ENCODE data around the gene C19orf33.

The C19orf33 gene

DNA sequence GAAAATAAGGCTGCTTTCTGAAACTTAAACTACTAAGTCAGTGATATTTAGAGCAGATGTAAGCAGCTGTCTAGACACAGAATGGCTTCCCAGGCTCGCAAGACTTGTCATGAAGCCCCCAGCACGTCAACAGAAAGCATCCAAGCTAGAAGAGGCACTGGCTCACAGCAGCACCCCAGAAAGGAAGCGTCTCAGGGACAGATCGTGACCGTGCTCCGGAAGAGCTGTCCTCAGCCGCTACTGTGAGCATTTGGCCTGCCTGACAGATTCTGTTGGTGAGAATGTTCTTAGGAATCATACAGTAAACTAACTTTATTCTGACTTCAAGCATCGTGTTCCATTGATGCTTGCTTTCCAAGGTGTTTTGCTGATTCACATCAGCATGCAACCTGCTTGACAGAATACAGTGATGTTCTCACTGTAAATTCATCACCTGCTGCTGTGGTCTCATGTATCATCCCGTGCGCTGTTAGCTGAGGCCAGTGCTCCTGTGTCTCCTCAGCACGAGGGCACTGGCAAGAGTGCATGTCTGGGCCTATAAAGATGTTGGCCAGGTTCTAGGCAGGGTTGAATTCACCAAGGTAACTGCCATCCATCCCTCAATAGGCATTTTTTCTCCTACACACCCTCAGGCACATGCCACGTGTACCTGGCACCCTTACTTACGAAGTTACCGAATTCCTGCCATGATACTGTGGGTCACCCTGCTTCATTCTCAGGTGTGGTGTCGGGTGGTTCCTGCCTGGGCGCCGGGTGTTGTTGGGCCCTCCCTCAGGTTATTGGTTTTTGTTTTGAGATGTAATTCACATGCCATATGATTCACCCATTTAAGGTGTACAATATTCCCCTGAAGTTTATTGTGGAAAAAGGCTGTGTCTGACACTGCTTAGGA is 23.8 kb upstream of the C19orf33 start:
- DNase-seq = no peak

DNA sequence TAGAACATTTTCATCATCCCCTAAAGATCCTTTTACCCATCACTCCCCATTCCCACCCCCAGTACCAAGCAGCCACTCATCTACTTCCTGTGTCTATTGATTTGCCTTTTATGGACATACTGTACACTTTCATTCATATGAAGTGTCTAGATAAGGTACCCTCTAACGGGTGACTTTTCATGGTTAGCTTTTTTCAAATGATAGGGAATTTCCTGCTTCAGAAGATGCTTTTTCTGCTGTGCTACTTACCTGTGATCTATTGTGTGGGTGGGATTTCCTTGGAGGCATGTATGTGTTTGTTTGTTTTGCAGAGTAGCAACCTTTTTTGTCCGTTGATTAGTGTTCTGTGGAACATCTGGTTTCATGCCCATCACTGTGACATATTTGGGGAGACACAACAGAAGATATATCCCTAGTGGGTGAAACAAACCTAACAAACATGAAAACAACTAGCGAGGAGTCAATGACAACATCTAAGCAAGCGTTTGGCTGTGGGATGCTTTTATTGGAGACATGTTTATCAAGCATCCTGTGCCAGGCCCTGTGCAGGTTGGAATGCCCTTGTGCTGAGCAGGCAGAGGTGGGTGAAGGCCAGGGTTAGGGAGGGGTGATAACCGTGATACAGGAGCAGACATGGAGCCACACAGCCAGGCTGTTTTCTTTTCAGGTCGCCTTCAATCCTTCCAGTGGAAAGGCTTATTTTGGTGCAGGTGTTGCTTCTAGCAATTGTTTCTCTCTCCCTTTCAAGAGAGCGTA is 22.1 kb upstream of the C19orf33 start:
- DNase-seq = no peak

DNA sequence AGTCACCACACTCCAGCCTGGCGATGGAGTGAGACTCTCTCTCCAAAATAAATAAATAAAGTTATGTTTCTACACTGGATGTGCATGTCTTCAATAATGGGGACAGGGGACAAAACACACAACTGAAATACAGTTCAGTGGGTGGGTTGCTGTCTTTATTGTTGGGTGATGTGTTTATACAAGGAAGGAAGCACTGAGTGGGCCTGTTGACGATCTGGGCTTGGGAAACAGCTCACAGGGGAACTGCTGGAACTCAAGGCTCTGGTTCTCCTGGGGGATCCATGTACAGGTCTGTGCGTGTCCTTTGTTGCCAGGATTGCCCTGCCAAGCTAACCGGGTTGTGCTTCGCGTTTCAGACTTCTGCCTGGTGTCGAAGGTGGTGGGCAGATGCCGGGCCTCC is 20.8 kb upstream of the C19orf33 start:
- DNase-seq = no peak

DNA sequence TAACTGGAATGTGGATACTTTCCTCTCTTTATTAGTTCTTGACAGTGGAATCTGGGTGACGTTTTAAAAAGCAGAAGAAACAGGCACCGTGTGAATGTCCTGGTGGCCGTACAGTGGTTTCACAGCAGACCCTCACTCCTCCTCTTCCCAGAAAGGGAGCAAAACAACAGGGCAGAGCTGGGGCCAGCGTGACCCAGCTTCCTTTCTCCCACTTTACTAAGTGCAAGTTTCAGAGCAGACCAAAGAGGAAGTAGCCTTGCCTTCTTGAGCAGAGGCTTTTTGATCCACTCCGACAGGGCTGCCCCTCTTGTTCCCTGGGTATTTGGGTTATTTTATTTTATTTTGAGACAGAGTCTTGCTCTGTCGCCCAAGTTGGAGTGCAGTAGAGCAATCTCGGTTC is 19.6 kb upstream of the C19orf33 start:
- DNase-seq = no peak

DNA sequence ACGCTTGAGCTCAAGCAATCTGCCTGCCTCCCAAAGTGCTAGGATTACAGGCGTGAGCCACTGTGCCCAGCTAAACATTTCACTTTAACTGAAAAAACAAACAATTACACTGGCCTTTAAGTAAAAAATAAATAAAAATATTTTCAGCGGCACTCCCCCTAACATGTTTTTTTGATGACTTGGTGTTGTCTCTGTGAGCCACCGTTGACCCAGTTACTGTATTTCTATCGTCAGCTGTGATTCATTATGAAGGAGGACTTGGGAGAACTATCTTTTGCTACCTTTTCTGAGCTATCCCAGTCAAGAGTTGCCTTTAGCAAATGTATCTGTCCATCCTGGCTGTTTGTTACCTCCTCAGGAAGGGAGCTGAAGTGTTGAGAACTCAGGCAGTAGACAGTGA is 18.5 kb upstream of the C19orf33 start:
- no peak for DNase-seq

DNA sequence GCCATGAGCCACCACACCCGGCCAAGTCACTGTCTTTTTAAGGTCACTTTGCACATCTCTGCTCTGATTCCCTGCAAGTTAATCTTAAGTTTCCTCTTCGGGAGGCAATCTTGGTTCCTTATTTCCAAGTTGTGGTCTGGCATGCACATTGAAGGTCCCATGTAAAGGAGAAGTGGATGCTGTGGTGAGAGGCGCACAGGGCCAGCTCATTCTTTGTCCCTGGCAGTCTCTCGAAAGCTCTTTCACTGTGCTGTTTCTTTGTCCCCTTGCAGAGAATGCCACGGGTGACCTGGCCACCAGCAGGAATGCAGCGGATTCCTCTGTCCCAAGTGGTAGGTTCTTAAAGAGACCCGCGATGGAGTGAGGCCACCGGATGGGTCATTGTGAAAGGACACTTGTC is 16.4 kb upstream of the C19orf33 start:
- no peak for DNase-seq

DNA sequence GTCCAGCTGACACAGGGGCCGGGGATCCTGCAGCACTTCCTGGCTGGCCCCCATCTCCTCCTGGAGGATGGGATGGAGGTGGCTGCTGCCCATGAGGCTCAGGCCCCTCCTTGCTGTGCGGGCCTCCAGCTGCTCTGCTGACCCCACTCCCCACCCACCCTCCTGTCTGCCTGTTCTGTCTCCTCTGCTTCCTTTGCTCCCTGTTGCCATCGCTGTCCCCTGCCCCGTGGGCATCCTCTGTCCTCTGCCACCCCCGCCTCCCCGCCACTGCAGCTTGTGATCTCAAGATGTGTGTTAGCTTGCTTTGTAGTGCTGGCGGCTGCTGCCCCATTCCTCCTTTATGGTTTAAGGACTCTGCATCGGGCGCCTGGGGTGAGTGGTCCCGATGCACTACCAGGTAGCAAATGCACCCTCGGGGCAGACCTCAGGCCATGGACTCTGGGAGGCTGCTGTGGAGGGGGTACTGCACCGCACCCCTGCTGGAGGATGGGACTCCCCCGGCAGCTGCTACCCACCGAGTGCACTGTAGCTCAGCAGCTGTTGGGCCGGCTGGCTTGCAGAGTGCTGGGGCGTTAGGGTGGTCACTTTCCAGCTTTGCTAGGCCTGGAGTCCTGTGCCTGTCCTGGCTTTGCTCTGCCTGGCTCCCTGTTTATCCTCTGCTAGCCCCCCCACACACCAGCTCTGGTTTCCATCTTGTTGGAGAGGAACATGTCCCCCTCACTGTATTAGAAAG is 15.8 kb upstream of the C19orf33 start:
- no peak for DNase-seq

DNA sequence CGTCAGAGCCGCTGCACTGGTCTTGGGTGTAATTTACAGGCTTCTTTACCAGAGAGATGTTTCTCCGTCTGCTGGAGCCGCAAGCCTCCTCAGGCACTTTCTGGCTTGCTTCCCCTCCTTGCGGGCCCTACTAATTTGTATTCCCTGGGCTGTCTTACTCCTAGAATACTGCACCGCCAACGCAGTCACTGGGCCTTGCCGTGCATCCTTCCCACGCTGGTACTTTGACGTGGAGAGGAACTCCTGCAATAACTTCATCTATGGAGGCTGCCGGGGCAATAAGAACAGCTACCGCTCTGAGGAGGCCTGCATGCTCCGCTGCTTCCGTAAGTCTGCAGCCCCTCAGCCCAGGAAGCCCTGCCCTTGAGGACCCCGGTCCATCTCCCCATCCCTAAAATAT is 14.1 kb upstream of the C19orf33 start:
- no peak for DNase-seq

DNA sequence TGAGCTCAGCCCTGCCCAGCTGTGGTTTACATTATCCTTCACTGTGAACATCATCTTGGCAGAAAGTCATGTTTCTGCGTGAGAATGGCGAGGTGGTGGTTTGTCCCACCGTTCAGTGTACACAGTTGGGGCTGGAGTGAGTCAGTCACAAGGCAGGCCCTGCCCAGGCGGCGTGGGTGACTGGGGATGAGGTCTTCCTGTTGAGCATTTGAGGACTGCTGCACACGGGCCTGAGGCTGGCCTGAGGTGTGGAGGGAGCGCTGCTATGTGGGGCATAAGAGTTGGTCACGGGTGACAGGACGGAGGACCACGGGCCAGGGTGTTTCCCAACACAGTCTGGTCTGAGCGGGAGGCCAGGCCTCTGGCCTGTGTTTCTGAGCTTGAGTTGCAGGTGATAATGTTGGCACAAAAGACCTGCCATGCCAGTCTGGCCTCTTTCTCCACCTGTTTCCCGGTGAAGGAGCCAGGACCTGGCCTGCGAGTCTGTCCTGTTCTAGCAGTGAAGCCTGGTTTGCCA is 13.4 kb upstream of the C19orf33 start:
- DNase-seq = no peak

DNA sequence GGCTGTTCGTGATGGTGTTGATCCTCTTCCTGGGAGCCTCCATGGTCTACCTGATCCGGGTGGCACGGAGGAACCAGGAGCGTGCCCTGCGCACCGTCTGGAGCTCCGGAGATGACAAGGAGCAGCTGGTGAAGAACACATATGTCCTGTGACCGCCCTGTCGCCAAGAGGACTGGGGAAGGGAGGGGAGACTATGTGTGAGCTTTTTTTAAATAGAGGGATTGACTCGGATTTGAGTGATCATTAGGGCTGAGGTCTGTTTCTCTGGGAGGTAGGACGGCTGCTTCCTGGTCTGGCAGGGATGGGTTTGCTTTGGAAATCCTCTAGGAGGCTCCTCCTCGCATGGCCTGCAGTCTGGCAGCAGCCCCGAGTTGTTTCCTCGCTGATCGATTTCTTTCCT is 12.2 kb upstream of the C19orf33 start:
- DNase-seq = no peak

DNA sequence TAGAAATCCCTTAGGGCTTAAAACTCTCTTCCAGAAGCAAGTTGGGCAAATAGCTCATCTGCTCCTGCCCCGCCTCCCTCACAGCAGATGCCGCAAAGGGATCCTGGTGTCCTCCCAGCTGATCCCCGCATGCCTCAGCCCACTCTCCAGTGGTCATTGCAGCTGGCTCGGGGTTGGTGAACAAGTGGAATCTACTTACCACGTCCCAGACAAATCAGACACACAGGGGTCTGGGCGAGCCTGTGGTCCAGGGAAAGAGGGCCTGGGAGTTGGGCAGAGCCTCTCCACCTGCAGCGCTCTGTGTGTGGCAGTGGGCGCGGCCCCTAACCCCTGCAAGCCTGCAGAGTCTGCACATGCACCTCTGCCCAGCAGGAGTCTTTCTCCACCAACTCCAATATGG is 10.8 kb upstream of the C19orf33 start:
- no peak for DNase-seq

DNA sequence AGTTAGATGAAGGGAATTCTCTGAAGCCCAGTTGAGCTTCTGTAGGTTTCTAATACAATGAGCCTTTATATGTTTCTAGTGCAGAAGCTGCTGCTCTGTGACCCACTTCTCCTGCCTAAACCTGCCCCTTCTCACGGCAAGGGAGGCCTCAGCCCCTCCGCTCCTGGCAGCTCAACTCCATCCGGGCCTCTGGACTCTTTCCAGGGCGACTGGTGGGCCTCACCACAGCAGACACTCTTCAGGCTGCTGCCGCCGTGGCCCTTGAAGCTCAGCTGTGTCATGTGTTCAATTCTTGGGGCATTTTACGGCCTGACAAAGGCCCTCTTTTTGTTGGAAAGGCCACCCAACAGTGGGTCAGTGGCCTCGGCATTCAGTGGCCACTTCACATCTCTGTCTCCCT is 10.0 kb upstream of the C19orf33 start:
- DNase-seq = no peak

DNA sequence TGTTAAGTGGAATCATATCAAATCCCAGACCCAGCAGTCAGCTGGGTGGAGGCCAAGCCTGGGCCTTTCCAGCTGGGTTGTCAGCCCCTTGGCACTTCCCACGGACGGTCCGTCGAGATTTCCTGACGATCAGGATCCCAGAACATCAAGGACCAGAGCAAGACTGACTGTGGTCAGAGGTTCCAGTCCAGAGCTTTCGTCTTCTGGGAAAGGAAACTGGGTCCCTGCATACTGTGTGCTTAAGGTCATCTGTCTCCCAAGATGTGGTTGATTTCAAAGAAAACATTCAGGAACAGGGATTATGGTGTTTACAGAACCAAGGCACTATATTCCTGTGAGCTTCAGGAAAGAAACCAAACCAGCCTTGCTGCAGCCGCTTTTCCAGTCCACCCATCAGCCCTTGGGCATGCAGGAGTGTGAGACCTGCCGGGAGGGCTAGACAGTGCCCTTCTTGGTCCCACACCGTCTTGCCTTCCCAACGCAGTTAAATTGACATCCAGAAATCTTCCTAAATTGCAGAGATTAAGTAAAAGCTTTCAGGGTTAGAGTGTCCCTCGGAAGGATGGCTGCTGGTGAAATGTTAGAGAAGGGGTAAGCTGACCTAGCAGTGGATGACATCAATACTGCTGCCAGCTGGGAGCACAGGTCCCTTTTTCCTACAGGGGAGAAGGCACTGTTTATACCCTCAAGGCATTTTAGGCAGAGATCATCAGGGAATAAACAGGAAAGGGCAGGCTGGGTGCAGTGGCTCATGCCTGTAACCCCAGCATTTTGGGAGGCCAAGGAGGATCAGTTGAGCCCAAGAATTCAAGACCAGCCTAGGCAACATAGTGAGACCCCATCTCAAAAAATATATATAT is 5.0 kb upstream of the C19orf33 start:
- no peak for DNase-seq

DNA sequence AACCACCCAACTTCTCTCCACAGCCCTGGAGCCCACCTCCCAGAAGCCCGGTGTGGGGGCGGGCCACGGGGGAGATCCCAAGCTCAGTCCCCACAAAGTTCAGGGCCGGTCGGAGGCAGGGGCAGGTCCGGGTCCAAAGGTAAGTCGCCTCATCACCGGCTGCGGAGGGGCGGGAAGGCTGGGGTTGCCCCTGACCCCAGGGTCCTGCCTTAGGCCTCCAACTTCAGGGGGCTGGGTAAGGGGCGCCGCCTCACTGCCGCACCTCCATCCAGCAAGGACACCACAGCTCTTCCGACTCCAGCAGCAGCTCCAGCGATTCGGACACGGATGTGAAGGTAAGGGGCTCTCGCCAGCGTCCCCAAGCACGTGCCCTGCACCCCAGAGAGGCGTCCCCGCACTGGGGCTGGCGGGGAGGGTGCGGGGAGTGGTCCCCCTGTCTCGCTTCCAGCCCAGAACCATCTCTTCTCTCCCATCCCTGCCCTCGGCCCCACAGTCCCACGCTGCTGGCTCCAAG is 358 bp downstream of the C19orf33 start:
- DNase-seq = no peak

DNA sequence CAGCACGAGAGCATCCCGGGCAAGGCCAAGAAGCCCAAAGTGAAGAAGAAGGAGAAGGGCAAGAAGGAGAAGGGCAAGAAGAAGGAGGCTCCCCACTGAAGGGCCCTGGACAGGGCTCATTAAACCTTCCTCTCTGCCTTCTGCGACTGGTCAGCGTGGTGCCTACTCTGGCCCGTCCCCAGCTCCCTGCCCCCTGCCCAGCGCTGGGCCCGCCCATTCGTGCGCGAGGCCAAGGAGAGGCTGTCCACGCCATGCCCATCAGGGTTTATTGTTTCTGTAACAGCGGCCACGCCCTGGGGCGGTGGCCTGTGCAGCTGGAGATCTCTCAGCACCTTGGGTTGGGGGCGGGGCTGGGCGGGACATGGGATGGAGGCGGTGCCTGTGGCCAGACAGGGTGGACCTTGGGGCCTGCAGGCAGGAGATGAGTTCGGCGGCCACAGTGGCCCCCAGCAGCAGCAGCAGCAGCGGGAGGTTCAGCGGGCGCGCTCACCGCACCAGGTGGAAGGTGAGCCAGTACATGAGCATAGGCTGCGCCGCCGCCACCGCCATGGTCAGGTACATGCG is 897 bp downstream of the C19orf33 start:
- no peak for DNase-seq

DNA sequence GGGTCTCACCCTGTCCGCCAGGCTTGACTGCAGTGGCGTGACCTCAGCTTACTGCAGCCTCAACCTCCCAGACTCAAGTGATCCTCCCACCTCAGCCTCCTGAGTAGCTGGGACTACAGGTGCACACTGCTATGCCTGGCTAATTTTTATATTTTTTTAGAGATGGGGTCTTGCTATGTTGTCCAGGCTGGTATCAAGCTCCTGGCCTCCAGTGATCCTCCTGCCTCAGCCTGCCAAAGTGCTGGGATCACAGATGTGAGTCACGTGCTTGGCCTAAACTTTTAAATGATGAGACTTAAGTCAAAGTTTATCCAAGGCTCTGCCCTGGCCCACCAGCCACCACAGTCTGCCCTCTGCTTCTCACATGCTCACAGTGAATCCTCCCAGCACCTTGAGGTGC is 2.2 kb downstream of the C19orf33 start:
- DNase-seq = no peak

DNA sequence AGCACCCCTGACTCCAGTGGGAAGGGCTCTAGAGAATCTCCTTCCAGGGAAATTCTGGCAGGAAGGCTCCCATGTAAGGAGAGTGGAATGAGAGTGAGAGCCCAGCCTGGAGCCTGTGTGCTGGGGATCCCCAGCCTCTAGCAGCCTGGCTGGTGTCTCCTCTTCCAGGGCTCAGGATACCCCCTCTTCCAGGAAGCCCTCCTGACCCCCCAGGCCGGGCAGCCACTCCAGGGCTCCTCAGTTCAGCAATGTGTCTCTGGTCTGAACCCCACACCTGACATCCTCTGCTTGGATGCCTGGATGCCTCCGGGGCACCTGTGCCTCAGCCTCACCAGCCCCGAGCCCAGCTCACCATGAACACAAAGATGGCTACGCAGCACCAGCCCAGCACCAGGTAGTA is 3.0 kb downstream of the C19orf33 start:
- no peak for DNase-seq

DNA sequence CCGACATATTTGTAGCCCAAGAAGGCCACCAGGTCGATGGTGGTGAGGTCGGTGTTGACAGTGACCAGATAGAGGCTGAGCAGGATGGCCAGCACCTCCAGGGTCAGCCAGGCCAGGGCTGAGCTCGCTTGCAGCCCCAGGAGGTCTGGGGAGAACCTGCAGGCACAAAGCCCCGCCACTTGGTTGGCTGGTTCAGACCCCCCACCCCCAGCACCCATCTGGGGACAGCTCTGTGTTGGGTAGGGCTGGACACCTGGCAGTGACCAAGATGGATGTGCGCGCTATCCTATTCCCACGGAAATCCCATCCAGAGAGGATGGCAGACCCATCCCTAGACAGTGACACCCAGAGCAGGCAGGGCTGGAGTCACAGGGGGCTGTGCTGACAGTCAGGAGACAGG is 3.5 kb downstream of the C19orf33 start:
- DNase-seq = no peak

DNA sequence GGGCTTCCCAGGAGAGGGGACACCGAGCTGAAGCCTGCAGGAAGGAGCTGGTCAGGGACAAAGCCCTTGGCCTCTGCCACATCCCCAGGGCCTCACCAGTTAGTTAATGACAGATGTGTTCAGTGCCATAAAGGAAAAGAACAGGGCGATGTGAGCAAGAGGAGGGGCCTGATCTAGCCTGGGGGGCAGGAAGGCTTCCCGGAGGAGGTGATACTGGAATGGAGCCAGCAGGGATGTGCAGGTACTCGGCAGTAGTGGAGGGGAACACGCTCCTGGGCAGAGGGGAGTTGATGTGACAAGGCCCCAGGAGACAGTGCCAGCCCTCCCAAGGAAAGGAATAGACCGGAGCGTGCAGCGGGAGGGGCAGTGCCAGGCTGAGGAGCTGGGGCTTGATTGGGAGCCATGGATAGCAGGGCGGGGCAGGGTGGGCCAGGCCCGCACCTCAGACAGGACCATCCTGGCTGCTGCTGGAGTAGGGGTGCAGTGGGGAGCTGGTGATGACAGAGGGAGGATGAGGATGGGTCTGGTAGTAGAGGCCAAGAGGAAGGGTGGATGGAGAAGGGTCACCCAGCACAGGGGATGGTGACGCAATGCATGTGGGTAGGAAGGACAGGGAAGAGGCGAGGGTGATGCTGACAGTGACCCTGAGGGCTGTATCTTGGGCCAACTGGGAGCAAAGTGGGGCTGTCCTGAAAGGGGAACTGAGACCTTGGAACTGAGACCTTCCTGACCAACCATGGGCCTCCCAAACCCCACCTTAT is 4.1 kb downstream of the C19orf33 start:
- no peak for DNase-seq

DNA sequence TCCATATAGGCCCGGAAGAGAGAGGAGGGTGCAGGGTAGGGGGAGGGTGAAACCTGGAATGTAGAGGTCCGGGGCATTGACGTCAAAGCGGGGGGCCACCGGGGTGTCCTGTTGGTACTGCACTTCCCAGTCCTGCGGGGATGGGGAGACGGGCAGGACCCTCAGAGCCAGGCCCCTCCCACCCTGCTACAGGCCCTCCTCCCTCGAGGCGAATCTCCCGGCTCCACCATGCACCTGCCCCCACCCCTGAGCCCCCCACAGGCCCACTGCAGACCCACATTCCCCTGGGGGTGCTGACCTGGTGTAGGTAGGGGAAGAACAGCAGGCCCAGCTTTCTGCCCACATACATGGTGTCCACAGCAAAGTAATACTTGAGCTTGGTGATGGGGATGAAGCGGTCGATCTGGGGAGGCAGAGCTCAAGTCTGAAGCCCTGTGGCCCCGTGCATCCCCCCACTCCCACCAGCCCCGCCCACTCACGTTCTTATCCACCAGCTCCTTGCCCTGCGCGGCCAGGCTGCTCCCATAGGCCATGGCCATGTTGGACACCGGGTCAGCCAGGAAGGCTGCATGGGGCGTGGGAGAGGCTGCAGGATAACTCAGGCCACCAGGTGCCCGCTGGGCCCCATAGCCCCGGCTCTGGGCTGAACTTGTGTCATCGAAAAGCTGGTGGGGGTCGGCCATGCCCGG is 5.0 kb downstream of the C19orf33 start:
- DNase-seq = no peak
